MM.1S (cell line): ENCODE data around the gene ATRN.

Experiments
- CTCF ChIP-seq: fragments of 300-600 bp; sonication (generic); IDR thresholded peaks from 2 replicates; pipeline ENCODE4 v1.5.1; 2016; ENCODE audit warnings: antibody characterized with exemption, low read length, mixed read lengths
- EZH2 ChIP-seq: fragments of 300-600 bp; sonication (generic); optimal IDR thresholded peaks from 2 replicates; pipeline ENCODE3; 2017; ENCODE audit warnings: low read depth, mild to moderate bottlenecking, antibody characterized with exemption, low read length, mixed read lengths
- EZH2phosphoT487 ChIP-seq: fragments of 300-600 bp; sonication (generic); IDR thresholded peaks from 2 replicates; pipeline ENCODE4 v1.6.1; 2018; ENCODE audit warnings: antibody characterized with exemption, low read length

GRCh38 chr20:3612795-3613572 is 142.2 kb downstream of the ATRN start:
- TF ChIP-seq CTCF (peak; percentile 17; the same call in 1 of the 2 replicates), EZH2 (no peak), EZH2phosphoT487 (no peak)
